Gastroesophageal sphincter (tissue), 4 donors: ENCODE measurements around the gene FASN. TPM values are rescaled to one million over a fixed set of nuclear protein-coding genes. Genes with fewer than 3 reads are reported as not detected.

ENCODE experiments used
- ATAC-seq: fragments of 150-250 bp; one replicate; pipeline ENCODE4 v1.9.1; 2016; ENCODE audit warnings: mild to moderate bottlenecking, moderate library complexity
- H3K27ac ChIP-seq, 4 donors: fragments of 200-600 bp; sonication (generic) in 3 of 4; 1 replicate in 3 of 4; 2 replicates in 1 of 4; pipeline ENCODE4 v1.5.1; 2016 to 2019
- H3K27me3 ChIP-seq: fragments of 200-600 bp; sonication (generic); one replicate; pipeline ENCODE4 v1.5.1; 2019
- H3K36me3 ChIP-seq, 2 donors: fragments of 200-600 bp; sonication (generic); one replicate each; pipeline ENCODE4 v1.5.1; 2019; ENCODE audit warnings: control low read depth in 1 of 2
- H3K4me1 ChIP-seq, 3 donors: fragments of 200-600 bp; sonication (generic); 1 replicate in 2 of 3; 2 replicates in 1 of 3; pipeline ENCODE4 v1.5.1; 2016 to 2019; ENCODE audit warnings: control low read depth in 2 of 3
- H3K4me3 ChIP-seq, 2 donors: fragments of 200-600 bp; sonication (generic); one replicate each; pipeline ENCODE4 v1.5.1; 2019; ENCODE audit warnings: mild to moderate bottlenecking in 1 of 2, moderate library complexity in 1 of 2
- H3K9me3 ChIP-seq, 3 donors: fragments of 200-600 bp; sonication (generic); one replicate each; pipeline ENCODE4 v1.5.1; 2017 to 2019; ENCODE audit warnings: control low read depth in 2 of 3
- CTCF ChIP-seq, 4 experiments: fragments of 200-600 bp in 2 of 4; fragments of 450-650 bp in 2 of 4; sonication (generic) in 1 of 4; IDR thresholded peaks; one replicate each; pipeline ENCODE4 v1.5.1; 2017 to 2019; ENCODE audit warnings: antibody characterized with exemption in 4 of 4, mild to moderate bottlenecking in 2 of 4, moderate library complexity in 2 of 4
- EP300 ChIP-seq: sonication (generic); formaldehyde crosslinking; IDR thresholded peaks from one replicate; pipeline ENCODE4 v1.6.1; 2017; ENCODE audit warnings: antibody characterized with exemption, mild to moderate bottlenecking
- POLR2A ChIP-seq, 2 donors: fragments of 450-650 bp; IDR thresholded peaks; one replicate each; pipeline ENCODE4 v1.6.1; 2017; ENCODE audit warnings: antibody characterized with exemption in 2 of 2, mild to moderate bottlenecking in 2 of 2, moderate library complexity in 1 of 2
- POLR2AphosphoS5 ChIP-seq: sonication (generic); formaldehyde crosslinking; IDR thresholded peaks from one replicate; pipeline ENCODE4 v1.6.1; 2017; ENCODE audit warnings: antibody characterized with exemption
- WGBS, 2 donors: methylation state at CpG; one replicate each; pipeline ENCODE4 v1.1.5; 2018; ENCODE audit warnings: low coverage in 1 of 2; 5-methylcytosine and 5-hydroxymethylcytosine counted together
- total RNA-seq, 4 donors: library from RNA; depleted of rRNA; stranded (reverse); fragments of >200 nt; gene quantifications; one replicate each; pipeline ENCODE4 v1.1.0, GENCODE V29; 2016

Gene FASN
- total RNA-seq, 4 donors from 2014 or later = 22.6 to 52.8 (median 48.3) TPM

GRCh38 chr17:82046903-82047302, 51.1 kb downstream of the FASN start:
- WGBS, 2 donors = 80 to 93% methylated on average over 3 to 5 of the region's 21 CpGs

GRCh38 chr17:82045936-82046484, 52.0 kb downstream of the FASN start:
- Histone ChIP-seq H3K4me1 (peaks cover 0 to 20% (median 15%) of the 10 kb centered on the region in 3 donors), H3K27me3 (no peaks in the 10 kb centered on the region), H3K9me3 (no peaks in the 10 kb centered on the region), H3K4me3 (no peak overlapping the region), H3K27ac (no peak overlapping the region), H3K36me3 (peaks cover 0 to 40% of the 10 kb centered on the region in 2 donors)
- TF ChIP-seq POLR2A (IDR thresholded peaks at IDR 0.05) = no peak
- TF ChIP-seq POLR2AphosphoS5 = no peak
- no peak for TF ChIP-seq EP300
- no peak for TF ChIP-seq CTCF (IDR thresholded peaks at IDR 0.05)
- no peak for ATAC-seq
- WGBS, 2 donors = 58 to 67% methylated on average over 4 of the region's 14 CpGs

More at GRCh38 chr17:82046903-82047302, 51.1 kb downstream of the FASN start:
- peaks cover 0 to 40% of the 10 kb centered on the region in 2 donors for H3K36me3 ChIP-seq
- peaks cover 0 to 22% (median 15%) of the 10 kb centered on the region in 3 donors for H3K4me1 ChIP-seq
- no peak overlapping the region for H3K27ac ChIP-seq
- no peak overlapping the region for H3K4me3 ChIP-seq
- ATAC-seq = no peak
- H3K27me3 ChIP-seq = no peaks in the 10 kb centered on the region
- no peaks in the 10 kb centered on the region for H3K9me3 ChIP-seq
- no peak for TF ChIP-seq POLR2AphosphoS5
- TF ChIP-seq EP300 = no peak
- no peak for TF ChIP-seq POLR2A (IDR thresholded peaks at IDR 0.05)
- no peak for TF ChIP-seq CTCF (IDR thresholded peaks at IDR 0.05)

DNA sequence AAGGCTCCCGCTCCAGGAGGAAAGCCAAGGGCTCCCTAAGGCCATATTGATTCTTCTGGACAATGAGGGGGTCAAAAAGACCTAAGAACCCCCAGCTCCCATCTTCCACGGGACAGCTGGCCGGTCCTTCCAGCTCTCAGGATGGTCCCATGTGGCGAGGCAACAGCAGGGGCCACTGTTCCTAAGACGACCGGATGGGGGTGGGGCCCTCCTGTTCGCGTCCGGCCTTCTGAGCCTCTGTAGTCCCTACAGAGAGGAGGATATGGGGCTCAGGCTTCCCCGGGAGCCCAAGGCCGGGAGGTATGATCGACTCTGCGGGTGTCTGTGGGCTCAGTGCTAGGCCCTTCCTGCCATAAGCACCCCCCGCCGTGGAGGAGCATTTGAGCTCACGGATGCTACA, 54.5 kb downstream of the FASN start:
- WGBS, 2 donors = 57% methylated on average over 8 of the region's 16 CpGs; no CpG with 5 or more reads in 1 of the 2 donors

DNA sequence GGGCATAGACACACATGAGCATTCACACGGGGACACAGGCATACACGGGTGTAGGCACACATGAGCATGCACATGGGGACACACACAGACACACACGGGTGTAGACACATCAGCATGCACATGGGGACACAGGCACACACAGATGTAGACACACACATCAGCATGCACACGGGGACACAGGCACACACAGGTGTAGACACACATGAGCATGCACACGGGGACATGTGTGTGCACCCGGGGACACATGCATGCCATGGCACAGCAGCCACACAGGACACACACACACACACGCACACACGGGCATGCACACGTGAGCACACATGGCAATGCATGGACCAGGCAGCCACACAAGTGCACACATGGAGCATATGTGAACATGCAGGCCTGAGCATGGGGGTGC, 55.4 kb downstream of the FASN start:
- WGBS, 2 donors = 84 to 93% methylated on average over 5 to 6 of the region's 9 CpGs
- ATAC-seq = no peak
- TF ChIP-seq POLR2A (IDR thresholded peaks at IDR 0.05) (no peak), CTCF (IDR thresholded peaks at IDR 0.05) (no peak), POLR2AphosphoS5 (no peak), EP300 (no peak)

More for the DNA sequence above, 54.5 kb downstream of the FASN start:
- H3K4me3 ChIP-seq = no peak overlapping the region
- ATAC-seq = no peak
- H3K9me3 ChIP-seq = no peaks in the 10 kb centered on the region
- TF ChIP-seq CTCF (IDR thresholded peaks at IDR 0.05) (no peak), POLR2AphosphoS5 (no peak), EP300 (no peak), POLR2A (IDR thresholded peaks at IDR 0.05) (no peak)
- H3K4me1 ChIP-seq = no peaks in the 10 kb centered on the region
- no peaks in the 10 kb centered on the region for H3K27me3 ChIP-seq
- peaks cover 0 to 20% of the 10 kb centered on the region in 2 donors for H3K36me3 ChIP-seq
- no peak overlapping the region for H3K27ac ChIP-seq

DNA sequence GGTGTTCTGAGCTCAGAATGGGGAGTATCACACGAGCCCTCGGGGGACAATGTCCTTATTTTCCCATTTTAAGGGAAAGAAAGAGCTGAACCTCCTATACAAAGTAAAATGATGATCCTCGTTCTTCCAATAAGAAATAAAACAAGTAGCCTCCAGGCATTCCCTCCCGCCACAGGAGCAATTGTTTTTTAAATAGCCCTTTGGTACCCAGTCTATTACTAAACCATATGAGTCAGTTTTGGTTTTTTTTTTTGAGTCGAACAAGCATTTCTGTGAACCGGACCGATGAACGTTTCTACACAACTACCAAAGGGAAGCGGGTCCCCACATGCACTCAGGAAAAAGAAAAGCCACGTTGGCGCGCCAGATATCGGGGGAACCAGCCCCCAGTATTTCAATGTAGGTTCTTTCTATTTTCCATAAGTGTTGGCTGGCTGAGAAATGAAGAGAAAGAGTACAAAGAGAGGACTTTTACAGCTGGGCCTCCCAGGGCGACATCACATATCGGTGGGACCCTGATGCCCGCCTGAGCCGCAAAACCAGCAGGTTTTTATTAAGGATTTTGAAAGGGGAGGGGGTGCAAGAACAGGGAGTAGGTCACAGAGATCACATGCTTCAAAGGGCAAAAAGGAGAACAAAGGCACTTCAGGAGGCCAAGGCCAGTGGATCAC, 56.8 kb downstream of the FASN start:
- Histone ChIP-seq H3K4me1 (peaks cover 0 to 14% (median 6%) of the 10 kb centered on the region in 3 donors), H3K27ac (no peak overlapping the region), H3K27me3 (no peaks in the 10 kb centered on the region), H3K9me3 (no peaks in the 10 kb centered on the region), H3K36me3 (peaks cover 0 to 1% of the 10 kb centered on the region in 2 donors), H3K4me3 (no peak overlapping the region)
- ATAC-seq = no peak
- 80 to 84% methylated on average over 14 to 16 of the region's 17 CpGs for WGBS, 2 donors
- TF ChIP-seq POLR2A (IDR thresholded peaks at IDR 0.05) = no peak
- no peak for TF ChIP-seq CTCF (IDR thresholded peaks at IDR 0.05)
- no peak for TF ChIP-seq EP300
- no peak for TF ChIP-seq POLR2AphosphoS5

More for the DNA sequence above, 55.4 kb downstream of the FASN start:
- H3K36me3 ChIP-seq = peaks cover 0 to 11% of the 10 kb centered on the region in 2 donors
- no peak overlapping the region for H3K4me3 ChIP-seq
- H3K9me3 ChIP-seq = no peaks in the 10 kb centered on the region
- no peak overlapping the region for H3K27ac ChIP-seq
- H3K4me1 ChIP-seq = peaks cover 0 to 7% (median 0%) of the 10 kb centered on the region in 3 donors
- no peaks in the 10 kb centered on the region for H3K27me3 ChIP-seq
